Activated CD8-positive, alpha-beta memory T cell treated with anti-CD3 and anti-CD28 coated beads, Interleukin-2, amount 50 U/mL, for 24 hours (primary cell): Measurements from ENCODE around the gene RNF39.
"Not testable (repeated sequence)": the region's sequence is repeated elsewhere in the genome, so short reads cannot be mapped to it uniquely, and the experiment has no call there.

ENCODE experiments used
- DNase-seq: peaks from one replicate; pipeline ENCODE4 v3.0.0-alpha.2; 2020; ENCODE audit errors: extremely low read depth

Gene RNF39

GRCh38 chr6:30062471-30063178, 12.9 kb downstream of the RNF39 start:
- DNase-seq: no peak

- DNase-seq: no peak
These were observed 13.6 kb downstream of the RNF39 start for GRCh38 chr6:30061858-30062458.

- peak; percentile 73 for DNase-seq
These were observed 14.3 kb downstream of the RNF39 start, which contains the start of gene POLR1H for GRCh38 chr6:30061092-30061857. Gene POLR1H, plus strand, starts transcription at chr6:30061265. Its CDS starts 260 bp downstream, at chr6:30061525.

GRCh38 chr6:30060606-30061091, 14.9 kb downstream of the RNF39 start:
- no peak for DNase-seq

GRCh38 chr6:30055513-30055912, 20.1 kb downstream of the RNF39 start:
- no peak for DNase-seq

- DNase-seq: no peak
These were observed 21.9 kb downstream of the RNF39 start for GRCh38 chr6:30053682-30054081.

- DNase-seq: no peak
These were observed 28.3 kb downstream of the RNF39 start for GRCh38 chr6:30047220-30047619.

GRCh38 chr6:30044630-30045029, 30.9 kb downstream of the RNF39 start:
- no peak for DNase-seq

GRCh38 chr6:30043744-30044143, 31.8 kb downstream of the RNF39 start:
- DNase-seq: no peak

- no peak for DNase-seq
These were observed 32.7 kb downstream of the RNF39 start for GRCh38 chr6:30042914-30043313.

- no peak for DNase-seq
These were observed 33.1 kb downstream of the RNF39 start for GRCh38 chr6:30042476-30042875.

- DNase-seq: no peak
These were observed 33.7 kb downstream of the RNF39 start for GRCh38 chr6:30041821-30042220.

- DNase-seq: no peak
These were observed 34.3 kb downstream of the RNF39 start for GRCh38 chr6:30041221-30041620.

- DNase-seq: no peak
These were observed 38.3 kb downstream of the RNF39 start for GRCh38 chr6:30037182-30037788.

GRCh38 chr6:30035784-30036183, 39.8 kb downstream of the RNF39 start:
- DNase-seq: no peak

- DNase-seq: not testable (repeated sequence)
These were observed 42.1 kb downstream of the RNF39 start for GRCh38 chr6:30033440-30033839.

- DNase-seq: no peak
These were observed 44.2 kb downstream of the RNF39 start for GRCh38 chr6:30031381-30031780.

- no peak for DNase-seq
These were observed 46.0 kb downstream of the RNF39 start for GRCh38 chr6:30029588-30029987.

GRCh38 chr6:30025186-30025585, 50.4 kb downstream of the RNF39 start:
- no peak for DNase-seq

GRCh38 chr6:30022712-30023111, 52.9 kb downstream of the RNF39 start:
- DNase-seq: not testable (repeated sequence)

GRCh38 chr6:30022189-30022588, 53.4 kb downstream of the RNF39 start:
- DNase-seq: no peak

- no peak for DNase-seq
These were observed 54.9 kb downstream of the RNF39 start for GRCh38 chr6:30020626-30021025.
